MM.1S (cell line): Measurements from ENCODE around the gene LRATD1.

ENCODE experiments used
- EZH2 ChIP-seq: fragments of 300-600 bp; sonication (generic); optimal IDR thresholded peaks from 2 replicates; pipeline ENCODE3; 2017; ENCODE audit warnings: low read depth, mild to moderate bottlenecking, antibody characterized with exemption, low read length, mixed read lengths
- EZH2phosphoT487 ChIP-seq: fragments of 300-600 bp; sonication (generic); IDR thresholded peaks from 2 replicates; pipeline ENCODE4 v1.6.1; 2018; ENCODE audit warnings: antibody characterized with exemption, low read length
- TF ChIP-seq, protein P1 (sequence below): fragments of 300-600 bp; sonication (generic); IDR thresholded peaks from 2 replicates; pipeline ENCODE4 v1.5.1; 2016; ENCODE audit warnings: antibody characterized with exemption, low read length, mixed read lengths

DNA sequence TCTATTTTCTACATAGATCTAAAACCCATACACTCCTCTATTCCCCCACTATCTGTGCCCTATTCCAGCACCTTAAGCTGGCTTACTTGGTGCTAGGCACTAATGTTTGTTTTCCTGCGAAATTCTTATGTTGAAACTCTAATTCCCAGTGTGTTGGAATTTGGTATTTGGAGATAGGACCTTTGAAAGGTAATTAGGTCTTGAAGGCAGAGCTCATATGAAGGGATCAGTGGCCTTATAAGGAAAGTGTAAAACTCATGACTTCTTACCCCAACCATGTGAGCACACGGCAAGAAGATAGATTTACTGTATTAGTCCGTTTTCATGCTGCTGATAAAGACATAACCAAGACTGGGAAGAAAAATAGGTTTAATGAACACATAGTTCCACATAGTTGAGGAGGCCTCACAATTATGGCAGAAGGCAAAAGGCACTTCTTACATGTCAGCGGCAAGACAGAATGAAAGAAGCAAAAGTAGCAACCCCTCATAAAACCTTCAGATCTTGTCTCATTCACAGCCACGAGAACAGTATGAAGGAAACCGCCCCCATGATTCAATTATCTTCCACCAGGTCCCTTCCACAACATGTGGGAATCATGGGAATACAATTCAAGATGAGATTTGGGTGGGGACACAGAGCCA lies 10.5 kb upstream of the LRATD1 start:
- TF ChIP-seq, protein P1, sequence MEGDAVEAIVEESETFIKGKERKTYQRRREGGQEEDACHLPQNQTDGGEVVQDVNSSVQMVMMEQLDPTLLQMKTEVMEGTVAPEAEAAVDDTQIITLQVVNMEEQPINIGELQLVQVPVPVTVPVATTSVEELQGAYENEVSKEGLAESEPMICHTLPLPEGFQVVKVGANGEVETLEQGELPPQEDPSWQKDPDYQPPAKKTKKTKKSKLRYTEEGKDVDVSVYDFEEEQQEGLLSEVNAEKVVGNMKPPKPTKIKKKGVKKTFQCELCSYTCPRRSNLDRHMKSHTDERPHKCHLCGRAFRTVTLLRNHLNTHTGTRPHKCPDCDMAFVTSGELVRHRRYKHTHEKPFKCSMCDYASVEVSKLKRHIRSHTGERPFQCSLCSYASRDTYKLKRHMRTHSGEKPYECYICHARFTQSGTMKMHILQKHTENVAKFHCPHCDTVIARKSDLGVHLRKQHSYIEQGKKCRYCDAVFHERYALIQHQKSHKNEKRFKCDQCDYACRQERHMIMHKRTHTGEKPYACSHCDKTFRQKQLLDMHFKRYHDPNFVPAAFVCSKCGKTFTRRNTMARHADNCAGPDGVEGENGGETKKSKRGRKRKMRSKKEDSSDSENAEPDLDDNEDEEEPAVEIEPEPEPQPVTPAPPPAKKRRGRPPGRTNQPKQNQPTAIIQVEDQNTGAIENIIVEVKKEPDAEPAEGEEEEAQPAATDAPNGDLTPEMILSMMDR, result no peak
- no peak for TF ChIP-seq EZH2phosphoT487
- no peak for TF ChIP-seq EZH2
